Uterus (tissue), 2 donors: ENCODE measurements around the gene MTARC2.

Experiments used
- POLR2A ChIP-seq, 2 donors: fragments of 450-650 bp; IDR thresholded peaks; one replicate each; pipeline ENCODE4 v1.6.1; 2016; ENCODE audit warnings: antibody characterized with exemption in 2 of 2, mild to moderate bottlenecking in 1 of 2, moderate library complexity in 1 of 2
- TF ChIP-seq, protein P1 (sequence below), 4 experiments: fragments of 200-600 bp in 2 of 4; fragments of 450-650 bp in 2 of 4; sonication (generic) in 2 of 4; IDR thresholded peaks; one replicate each; pipeline ENCODE4 v1.5.1; 2016 to 2019; ENCODE audit warnings: antibody characterized with exemption in 4 of 4, mild to moderate bottlenecking in 2 of 4, moderate library complexity in 1 of 4

DNA sequence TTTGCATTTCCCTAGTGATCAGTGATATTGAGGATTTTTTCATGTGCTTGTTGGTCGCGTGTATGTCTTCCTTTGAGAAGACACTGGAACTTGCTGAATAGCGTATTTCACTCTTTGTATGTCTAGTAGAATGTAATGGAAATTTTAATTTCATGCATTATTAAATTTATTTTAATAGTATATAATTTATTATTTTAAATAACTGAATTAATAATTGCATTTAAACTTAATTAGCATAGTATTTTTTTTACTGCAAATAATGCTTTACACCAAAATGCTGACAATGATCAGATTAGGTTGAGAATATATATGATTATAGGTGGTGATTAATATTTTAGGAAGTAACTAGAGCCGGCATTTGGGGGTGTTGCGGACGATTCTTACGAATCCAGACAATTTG lies 28.1 kb downstream of the MTARC2 start:
- no peak for TF ChIP-seq POLR2A (IDR thresholded peaks at IDR 0.05)
- TF ChIP-seq, protein P1, sequence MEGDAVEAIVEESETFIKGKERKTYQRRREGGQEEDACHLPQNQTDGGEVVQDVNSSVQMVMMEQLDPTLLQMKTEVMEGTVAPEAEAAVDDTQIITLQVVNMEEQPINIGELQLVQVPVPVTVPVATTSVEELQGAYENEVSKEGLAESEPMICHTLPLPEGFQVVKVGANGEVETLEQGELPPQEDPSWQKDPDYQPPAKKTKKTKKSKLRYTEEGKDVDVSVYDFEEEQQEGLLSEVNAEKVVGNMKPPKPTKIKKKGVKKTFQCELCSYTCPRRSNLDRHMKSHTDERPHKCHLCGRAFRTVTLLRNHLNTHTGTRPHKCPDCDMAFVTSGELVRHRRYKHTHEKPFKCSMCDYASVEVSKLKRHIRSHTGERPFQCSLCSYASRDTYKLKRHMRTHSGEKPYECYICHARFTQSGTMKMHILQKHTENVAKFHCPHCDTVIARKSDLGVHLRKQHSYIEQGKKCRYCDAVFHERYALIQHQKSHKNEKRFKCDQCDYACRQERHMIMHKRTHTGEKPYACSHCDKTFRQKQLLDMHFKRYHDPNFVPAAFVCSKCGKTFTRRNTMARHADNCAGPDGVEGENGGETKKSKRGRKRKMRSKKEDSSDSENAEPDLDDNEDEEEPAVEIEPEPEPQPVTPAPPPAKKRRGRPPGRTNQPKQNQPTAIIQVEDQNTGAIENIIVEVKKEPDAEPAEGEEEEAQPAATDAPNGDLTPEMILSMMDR (IDR thresholded peaks at IDR 0.05), result no peak
